HepG2 (cell line): Measurements from ENCODE around the gene BLVRB. TPM values are rescaled to one million over a fixed set of nuclear protein-coding genes. Genes with fewer than 3 reads are reported as not detected.

Source experiments
- ATAC-seq: fragments of 200-7000 bp; cut with Tn5 transposase; 3 replicates; pipeline ENCODE4 v1.9.1; 2020; ENCODE audit warnings: mild to moderate bottlenecking, moderate library complexity
- BruUV-seq: library from RNA; stranded (reverse); fragments of 400-500 nt; replicated peaks from 2 replicates; lab custom pipeline; 2021; lab: Mats Ljungman, UMichigan
- CTCF ChIA-PET: fragments of 300-600 bp; formaldehyde crosslinking; extraction: SDS; loops from one replicate; lab custom pipeline; 2021; ENCODE audit warnings: low total read pairs, inconsistent platforms, low intra/inter-chr PET ratio; lab: Yijun Ruan, JAX
- POLR2A ChIA-PET: fragments of 350-600 bp; sonication (Branson Sonifier 250); formaldehyde crosslinking; loops from one replicate; lab custom pipeline; 2020; ENCODE audit warnings: antibody characterized with exemption, inconsistent platforms; lab: Yijun Ruan, JAX
- DNase-seq: peaks from one replicate; pipeline ENCODE4 v3.0.0-alpha.2; 2015; ENCODE audit warnings: low spot score
- FAIRE-seq: peaks from 3 replicates; lab custom pipeline; 2011; peaks lifted over from hg19 to GRCh38; lab: Jason Lieb, UNC
- H2AFZ ChIP-seq: one replicate; pipeline ENCODE4 v1.6.1; 2011; ENCODE audit warnings: low read length, inconsistent platforms
- H3K27ac ChIP-seq: fragments of 300-600 bp; 3 replicates; pipeline ENCODE4 v1.8.0; 2011; ENCODE audit warnings: mixed run types, mild to moderate bottlenecking, mixed read lengths, low read length, inconsistent platforms; ENCODE audit not compliant: insufficient read depth; ENCODE audit errors: extremely low read length
- H3K27me3 ChIP-seq, 2 experiments: fragments of 200-600 bp in 1 of 2; 2 replicates in 1 of 2; 3 replicates in 1 of 2; pipeline versions ENCODE4 v1.6.0 to v1.8.0; 2011; ENCODE audit warnings: low read length in 2 of 2, mild to moderate bottlenecking in 2 of 2, moderate library complexity in 2 of 2, inconsistent platforms in 1 of 2; ENCODE audit not compliant: insufficient read depth in 2 of 2, control insufficient read depth in 1 of 2
- H3K36me3 ChIP-seq, 2 experiments: fragments of 200-600 bp in 1 of 2; replicated peaks in 1 of 2; 2 replicates in 1 of 2; 3 replicates in 1 of 2; pipeline versions ENCODE4 v1.5.1 to v1.8.0; 2011; ENCODE audit warnings: low read length in 2 of 2, inconsistent platforms in 1 of 2; ENCODE audit not compliant: insufficient read depth in 2 of 2, control insufficient read depth in 1 of 2
- H3K4me1 ChIP-seq: 2 replicates; pipeline ENCODE4 v1.5.1; 2012; ENCODE audit warnings: low read length, inconsistent platforms; ENCODE audit not compliant: insufficient read depth
- H3K4me2 ChIP-seq: 2 replicates; pipeline ENCODE4 v1.6.0; 2011; ENCODE audit warnings: low read depth, low read length, inconsistent platforms
- H3K4me3 ChIP-seq, 3 experiments: fragments of 200-600 bp in 1 of 3; sonication (generic), shearing (Covaris generic) in 1 of 3; replicated peaks in 1 of 3; 2 replicates each; pipeline ENCODE4 v1.5.1; 2011 to 2016; ENCODE audit warnings: low read length in 3 of 3, inconsistent platforms in 2 of 3, low read depth in 2 of 3, mild to moderate bottlenecking in 2 of 3, control low read depth in 1 of 3, mixed read lengths in 1 of 3; ENCODE audit not compliant: insufficient read depth in 1 of 3
- H3K79me2 ChIP-seq: one replicate; pipeline ENCODE4 v1.6.1; 2011; ENCODE audit warnings: low read length, inconsistent platforms; ENCODE audit not compliant: insufficient read depth
- H3K9ac ChIP-seq: 2 replicates; pipeline ENCODE4 v1.6.0; 2011; ENCODE audit warnings: mild to moderate bottlenecking, low read depth, low read length, inconsistent platforms; ENCODE audit not compliant: insufficient read depth
- H3K9me3 ChIP-seq: 2 replicates; pipeline ENCODE4 v1.5.1; 2012; ENCODE audit warnings: mild to moderate bottlenecking, low read length
- H4K20me1 ChIP-seq: 2 replicates; pipeline ENCODE4 v1.6.0; 2011; ENCODE audit warnings: inconsistent platforms, mild to moderate bottlenecking, low read length, moderate library complexity; ENCODE audit not compliant: insufficient read depth
- FOXK1 ChIP-seq: sonication (generic); formaldehyde crosslinking; IDR thresholded peaks from 2 replicates; pipeline ENCODE4 v1.4.0; 2020; ENCODE audit warnings: low read depth, missing genetic modification reagents, borderline replicate concordance
- NCOA1 ChIP-seq: sonication (generic); formaldehyde crosslinking; IDR thresholded peaks from 2 replicates; pipeline ENCODE4 v1.9.0; 2021; ENCODE audit warnings: missing genetic modification reagents
- PTBP1 ChIP-seq: fragments of 200-400 bp; formaldehyde crosslinking; IDR thresholded peaks from 2 replicates; pipeline ENCODE4 v1.6.1; 2018; ENCODE audit warnings: low read length, low read depth; ENCODE audit not compliant: poor library complexity, severe bottlenecking
- RFXAP ChIP-seq: sonication (generic); formaldehyde crosslinking; IDR thresholded peaks from 2 replicates; pipeline ENCODE4 v1.4.0; 2020; ENCODE audit warnings: missing genetic modification reagents, borderline replicate concordance
- ZFP90 ChIP-seq: sonication (generic); formaldehyde crosslinking; IDR thresholded peaks from 2 replicates; pipeline ENCODE4 v1.8.0; 2022; ENCODE audit warnings: missing genetic modification reagents, mild to moderate bottlenecking, inconsistent platforms, borderline replicate concordance
- ZIK1 ChIP-seq: sonication (generic); formaldehyde crosslinking; IDR thresholded peaks from 2 replicates; pipeline ENCODE4 v1.5.0; 2020; ENCODE audit warnings: mild to moderate bottlenecking, low read depth, missing genetic modification reagents, borderline replicate concordance
- ZNF232 ChIP-seq: sonication (generic); formaldehyde crosslinking; IDR thresholded peaks from 2 replicates; pipeline ENCODE4 v1.4.0; 2020; ENCODE audit warnings: missing genetic modification reagents, borderline replicate concordance
- ZNF263 ChIP-seq: sonication (generic); formaldehyde crosslinking; IDR thresholded peaks from 2 replicates; pipeline ENCODE4 v1.4.0; 2020; ENCODE audit warnings: missing genetic modification reagents
- ZNF331 ChIP-seq: sonication (generic); formaldehyde crosslinking; IDR thresholded peaks from 2 replicates; pipeline ENCODE4 v1.4.0; 2020; ENCODE audit warnings: missing genetic modification reagents
- ZNF607 ChIP-seq: sonication (generic); formaldehyde crosslinking; IDR thresholded peaks from 2 replicates; pipeline ENCODE4 v1.5.1; 2020; ENCODE audit warnings: missing genetic modification reagents, mild to moderate bottlenecking, borderline replicate concordance
- ZNF749 ChIP-seq: sonication (generic); formaldehyde crosslinking; IDR thresholded peaks from 2 replicates; pipeline ENCODE4 v1.8.0; 2022; ENCODE audit warnings: mild to moderate bottlenecking, missing genetic modification reagents, moderate library complexity, borderline replicate concordance
- WGBS: methylation state at CpG from one replicate; pipeline ENCODE4 v1.1.6; 2017; ENCODE audit warnings: low lambda C conversion rate; 5-methylcytosine and 5-hydroxymethylcytosine counted together
- in situ Hi-C: cut with HindIII; loops from 2 replicates; pipeline ENCODE4 v1.10.0; 2017; ENCODE audit warnings: low pct_unique_long_range_greater_than_20kb; ENCODE audit not compliant: extremely low pct_ligation_motif_present
- intact Hi-C: fragments of 100-400 bp; cut with micrococcal nuclease; formaldehyde crosslinking; loops from one replicate; pipeline ENCODE4 v1.10.0; 2022; ENCODE audit not compliant: unreplicated experiment
- polyA plus RNA-seq, 8 experiments: library from polyadenylated mRNA; depleted of rRNA in 3 of 8; stranded (reverse) in 7 of 8; unstranded in 1 of 8; fragments of >200 nt; fragmentation: Illumina TruSeq in 4 of 8; extraction: Trizol in 4 of 8; gene quantifications; 2 replicates each; pipeline versions ENCODE4 v1.2.1 to v1.2.3, GENCODE V29; 2011 to 2016; ENCODE audit warnings: low read depth in 4 of 8, missing spikeins in 1 of 8, mixed read lengths in 1 of 8; ENCODE audit not compliant: insufficient read depth in 1 of 8
- total RNA-seq, 5 experiments: library from RNA; depleted of rRNA; stranded (reverse); fragments of >200 nt; fragmentation: Illumina TruSeq; extraction: Trizol; gene quantifications; 2 replicates each; pipeline ENCODE4 v1.2.3, GENCODE V29; 2016; ENCODE audit warnings: low read depth in 1 of 5
- TF ChIP-seq, protein P1 (sequence below): sonication (generic); formaldehyde crosslinking; IDR thresholded peaks from 2 replicates; pipeline ENCODE4 v1.5.1; 2020; ENCODE audit warnings: missing genetic modification reagents, mild to moderate bottlenecking, borderline replicate concordance

Gene BLVRB
- total and polyA plus RNA-seq, 2 of the 13 experiments (the other 11 are each of a cell fraction or from before 2014, with no cell fraction given): 25.9 to 51.4 TPM

GRCh38 chr19:40502081-40502480, 36.5 kb upstream of the BLVRB start:
- no peak for ATAC-seq
- H3K27ac ChIP-seq: no peak overlapping the region
- no peak overlapping the region for H2AFZ ChIP-seq
- no peak overlapping the region for H3K4me3 ChIP-seq
- in situ Hi-C loops: no loop called here
- H3K36me3 ChIP-seq: no peaks in the 10 kb centered on the region
- DNase-seq: no peak
- H4K20me1 ChIP-seq: no peaks in the 10 kb centered on the region; the same call in 1 of the 2 replicates
- peaks cover 2 to 8% of the 10 kb centered on the region in 2 experiments; a peak in 2 of 5 replicates for H3K27me3 ChIP-seq
- no TSS peak for BruUV-seq
- POLR2A ChIA-PET: no interaction called here
- H3K9me3 ChIP-seq: no peaks in the 10 kb centered on the region
- no peak for TF ChIP-seq ZIK1
- no peak for TF ChIP-seq ZNF331
- TF ChIP-seq ZNF232 (CRISPR knock-in tag): no peak
- TF ChIP-seq, protein P1, sequence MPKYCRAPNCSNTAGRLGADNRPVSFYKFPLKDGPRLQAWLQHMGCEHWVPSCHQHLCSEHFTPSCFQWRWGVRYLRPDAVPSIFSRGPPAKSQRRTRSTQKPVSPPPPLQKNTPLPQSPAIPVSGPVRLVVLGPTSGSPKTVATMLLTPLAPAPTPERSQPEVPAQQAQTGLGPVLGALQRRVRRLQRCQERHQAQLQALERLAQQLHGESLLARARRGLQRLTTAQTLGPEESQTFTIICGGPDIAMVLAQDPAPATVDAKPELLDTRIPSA: no peak
- no peak for TF ChIP-seq ZFP90 (CRISPR knock-in tag)
- no peak for TF ChIP-seq NCOA1 (CRISPR knock-in tag)
- TF ChIP-seq ZNF607 (CRISPR knock-in tag): no peak
- no peak for TF ChIP-seq RFXAP (CRISPR knock-in tag)
- no peak for TF ChIP-seq ZNF263 (CRISPR knock-in tag)
- TF ChIP-seq FOXK1: no peak
- no peak for TF ChIP-seq PTBP1
- TF ChIP-seq ZNF749 (CRISPR knock-in tag): no peak
- no peak overlapping the region for H3K4me2 ChIP-seq
- no peaks in the 10 kb centered on the region for H3K4me1 ChIP-seq
- H3K9ac ChIP-seq: no peak overlapping the region
- CTCF ChIA-PET: interaction anchor here (1.1 kb wide), 1 partner anchor 132 kb away, joined by 5 read pairs; no protein-coding TSS in a partner anchor
- no peaks in the 10 kb centered on the region for H3K79me2 ChIP-seq
- WGBS: 19% methylated on average over 7 of the region's 13 CpGs
- intact Hi-C loops: no loop called here
- no peak for FAIRE-seq
